ENCODE results near the gene CACNG6.
"Not testable (repeated sequence)": the region's sequence is repeated elsewhere in the genome, so short reads cannot be mapped to it uniquely, and the experiment has no call there.

Gene CACNG6, protein sequence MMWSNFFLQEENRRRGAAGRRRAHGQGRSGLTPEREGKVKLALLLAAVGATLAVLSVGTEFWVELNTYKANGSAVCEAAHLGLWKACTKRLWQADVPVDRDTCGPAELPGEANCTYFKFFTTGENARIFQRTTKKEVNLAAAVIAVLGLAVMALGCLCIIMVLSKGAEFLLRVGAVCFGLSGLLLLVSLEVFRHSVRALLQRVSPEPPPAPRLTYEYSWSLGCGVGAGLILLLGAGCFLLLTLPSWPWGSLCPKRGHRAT

DNA sequence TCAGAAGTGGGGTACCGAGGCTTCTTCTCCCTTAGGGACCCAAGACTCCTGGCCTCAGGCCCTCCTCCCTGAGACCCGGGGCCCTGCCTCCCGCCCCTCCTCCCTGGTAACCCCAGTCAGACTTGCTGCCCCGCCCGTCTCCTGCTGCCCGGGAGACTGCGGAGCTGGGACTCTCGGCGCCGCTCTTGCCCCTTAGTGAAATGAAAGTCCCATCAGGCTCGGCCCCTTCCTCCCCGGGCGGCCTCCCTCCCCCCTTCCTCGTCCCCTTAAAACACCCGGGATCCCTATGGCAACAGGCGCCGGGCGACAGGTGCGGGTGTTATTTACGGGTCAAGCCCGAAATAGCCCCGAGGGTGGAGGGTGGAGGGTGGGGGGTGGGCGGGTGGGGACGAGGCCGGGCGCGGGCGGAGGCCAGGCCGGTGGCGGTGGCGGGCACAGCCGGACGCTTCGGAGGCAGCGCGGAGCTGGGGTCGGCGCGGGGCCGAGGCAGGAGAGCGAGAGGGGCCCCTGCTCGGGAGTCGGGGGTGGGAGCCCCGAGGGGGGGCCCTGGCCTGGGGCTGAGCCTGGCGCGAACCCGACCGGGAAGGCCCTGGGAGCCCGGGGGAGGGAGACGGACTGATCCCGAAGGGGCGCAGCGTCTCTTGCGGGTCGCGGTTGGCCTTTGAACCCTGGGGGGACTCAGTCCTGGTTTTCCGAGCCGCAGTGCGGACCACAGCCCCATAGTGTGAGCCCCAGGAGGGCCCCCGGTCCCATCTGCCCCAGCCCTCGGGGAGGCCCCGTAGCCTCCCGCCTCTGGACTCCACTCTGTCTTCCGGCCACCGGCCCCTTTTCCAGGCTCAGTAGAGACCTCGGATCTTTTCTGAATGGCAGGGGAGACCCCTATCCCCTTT is at the start of gene CACNG6:
CACNG6 (plus strand) TSS at position 414 of the 890 bp plus-strand sequence. CDS start 1,241 bp downstream, outside the sequence.
- no peak for DNase-seq (ENCODE audit: low spot score)

DNA sequence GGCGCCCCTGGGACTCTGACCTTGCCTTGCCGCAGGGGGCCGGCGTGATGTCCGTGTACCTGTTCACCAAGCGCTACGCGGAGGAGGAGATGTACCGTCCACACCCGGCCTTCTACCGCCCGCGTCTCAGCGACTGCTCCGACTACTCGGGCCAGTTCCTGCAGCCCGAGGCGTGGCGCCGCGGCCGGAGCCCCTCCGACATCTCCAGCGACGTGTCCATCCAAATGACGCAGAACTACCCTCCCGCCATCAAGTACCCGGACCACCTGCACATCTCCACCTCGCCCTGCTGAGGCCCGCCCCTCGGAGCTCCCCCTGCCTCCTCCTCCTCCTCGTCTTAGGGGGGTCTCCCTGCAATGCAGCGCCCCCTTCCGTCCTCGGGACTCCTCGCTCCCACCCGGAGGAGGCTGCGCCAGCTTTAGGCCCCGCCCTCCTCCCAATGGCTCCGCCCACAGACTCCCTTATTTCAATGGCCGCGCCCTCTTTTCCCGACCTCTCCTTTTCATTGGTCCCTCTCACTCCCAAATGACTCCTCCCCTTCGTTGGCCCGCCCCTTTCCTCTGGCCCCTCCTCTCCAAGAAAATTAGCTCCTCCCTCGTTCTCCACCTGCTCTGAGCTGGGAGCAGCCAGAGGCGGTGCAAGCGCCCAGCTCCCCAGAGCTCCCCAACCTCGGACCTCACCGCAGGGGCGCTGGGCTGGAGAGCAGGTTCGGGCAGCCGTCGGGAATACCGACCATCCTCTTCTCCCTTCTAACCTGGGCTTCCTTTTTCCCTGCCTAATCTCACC is 49.2 kb upstream of the CACNG6 start:
- DNase-seq (ENCODE audit: low spot score): no peak

DNA sequence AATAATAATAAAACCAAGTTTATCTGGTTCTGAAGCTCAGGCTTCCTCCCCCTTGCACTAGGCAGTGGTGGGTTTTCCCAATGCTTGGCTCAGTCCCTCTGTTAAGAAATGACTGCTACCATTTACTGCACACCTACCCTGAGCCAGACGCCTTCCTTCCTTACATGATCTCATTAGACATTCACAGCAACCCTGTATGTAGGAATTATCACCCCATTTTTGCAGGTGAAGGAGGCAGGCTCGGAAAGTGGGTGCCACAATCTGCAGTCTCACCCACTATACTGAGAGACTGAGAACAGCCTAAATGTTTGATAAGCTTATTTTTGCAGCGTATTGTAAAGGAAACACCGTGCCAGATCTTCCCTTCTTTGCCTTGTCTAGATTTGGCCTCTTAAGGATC is 47.0 kb upstream of the CACNG6 start:
- peak; percentile 54 for DNase-seq (ENCODE audit: low spot score)

DNA sequence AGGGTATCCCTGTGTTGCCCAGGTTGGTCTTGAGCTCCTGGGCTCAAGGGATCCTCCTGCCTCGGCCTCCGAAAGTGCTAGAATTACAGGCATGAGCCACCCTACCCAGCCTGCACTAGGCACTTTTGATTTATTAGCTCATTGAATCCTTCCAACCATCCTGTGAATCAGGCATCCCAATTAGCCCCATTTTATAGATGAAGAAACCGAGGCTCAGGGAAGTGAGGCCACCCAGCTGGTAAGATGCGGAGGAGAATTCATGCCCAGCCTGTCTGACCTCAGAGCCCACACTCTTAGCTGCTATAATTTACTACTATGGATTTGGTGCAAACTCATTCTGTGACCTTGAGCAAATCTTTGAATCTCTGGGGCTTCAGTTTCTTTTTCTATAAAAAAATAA is 46.5 kb upstream of the CACNG6 start:
- no peak for DNase-seq (ENCODE audit: low spot score)

DNA sequence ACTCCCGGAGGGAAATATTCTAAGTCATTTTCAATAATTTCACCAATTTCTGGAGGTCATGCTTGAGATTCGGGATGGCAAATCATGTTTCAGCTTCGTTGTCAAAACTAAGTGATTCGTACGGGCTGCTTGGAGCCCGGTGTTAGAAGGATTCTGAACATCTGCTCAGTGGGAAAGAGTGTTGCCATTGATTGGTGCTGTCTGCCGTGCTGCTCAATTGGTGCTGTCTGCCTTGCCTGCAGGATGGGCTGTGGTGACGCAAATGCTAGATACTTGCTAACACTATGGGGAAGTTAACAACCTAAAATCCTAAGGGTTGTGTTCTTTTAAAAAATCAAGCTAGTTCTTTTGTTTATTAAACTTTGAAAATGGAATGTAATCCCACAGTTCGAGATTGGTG is 46.0 kb upstream of the CACNG6 start:
- DNase-seq (ENCODE audit: low spot score): peak; percentile 34

DNA sequence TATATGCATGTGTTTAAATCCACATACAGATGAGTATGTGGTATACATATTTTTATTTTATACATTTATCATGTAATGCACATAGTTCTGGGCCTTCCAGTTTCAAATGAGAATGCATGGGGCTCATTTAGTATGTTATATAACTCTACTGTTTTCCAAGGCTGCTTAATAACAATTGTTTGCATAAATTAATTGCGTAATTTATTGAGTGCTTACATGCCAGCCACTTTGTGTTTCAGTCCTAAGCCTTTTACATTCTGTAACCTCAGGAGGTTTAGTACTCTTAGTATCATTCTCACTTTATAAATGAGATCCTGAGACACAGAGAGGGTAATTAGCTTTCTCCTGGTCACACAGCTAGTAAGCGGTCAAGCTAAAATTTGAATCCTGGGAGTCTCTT is 45.4 kb upstream of the CACNG6 start:
- DNase-seq (ENCODE audit: low spot score): no peak

DNA sequence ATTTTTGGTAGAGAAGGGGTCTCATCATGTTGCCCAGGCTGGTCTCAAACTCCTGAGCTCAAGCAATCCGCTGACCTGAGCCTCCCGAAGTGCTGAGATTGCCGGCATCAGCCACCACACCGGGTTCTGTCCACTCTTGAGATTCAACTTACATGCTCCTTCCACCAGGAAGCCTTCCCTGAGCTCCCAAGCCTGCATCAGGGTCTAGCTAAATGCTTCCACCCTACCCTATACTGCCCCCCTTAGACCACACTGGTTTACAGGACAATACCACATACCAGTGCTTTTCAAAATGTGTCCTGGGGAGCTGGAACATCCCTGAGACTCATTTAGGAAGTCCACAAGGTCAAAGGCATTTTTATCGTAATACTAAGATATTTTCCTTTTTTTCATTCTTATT is 43.8 kb upstream of the CACNG6 start:
- no peak for DNase-seq (ENCODE audit: low spot score)

DNA sequence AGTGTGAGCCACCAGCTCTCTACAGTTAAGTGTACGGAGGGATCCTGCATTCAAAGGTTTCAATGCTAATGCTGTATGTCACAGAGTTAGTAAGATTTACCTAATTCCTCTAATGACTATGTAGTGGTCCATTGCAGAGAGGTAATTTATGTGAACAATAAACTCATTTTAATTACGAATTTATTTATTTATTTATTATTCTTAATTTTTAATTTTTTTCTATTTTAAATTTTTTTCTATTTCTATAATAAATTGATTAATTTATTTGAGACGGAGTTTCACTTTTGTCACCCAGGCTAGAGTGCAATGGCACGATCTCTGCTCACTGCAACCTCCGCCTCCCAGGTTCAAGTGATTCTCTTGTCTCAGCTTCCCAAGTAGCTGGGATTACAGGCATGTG is 42.8 kb upstream of the CACNG6 start:
- DNase-seq (ENCODE audit: low spot score): not testable (repeated sequence)

DNA sequence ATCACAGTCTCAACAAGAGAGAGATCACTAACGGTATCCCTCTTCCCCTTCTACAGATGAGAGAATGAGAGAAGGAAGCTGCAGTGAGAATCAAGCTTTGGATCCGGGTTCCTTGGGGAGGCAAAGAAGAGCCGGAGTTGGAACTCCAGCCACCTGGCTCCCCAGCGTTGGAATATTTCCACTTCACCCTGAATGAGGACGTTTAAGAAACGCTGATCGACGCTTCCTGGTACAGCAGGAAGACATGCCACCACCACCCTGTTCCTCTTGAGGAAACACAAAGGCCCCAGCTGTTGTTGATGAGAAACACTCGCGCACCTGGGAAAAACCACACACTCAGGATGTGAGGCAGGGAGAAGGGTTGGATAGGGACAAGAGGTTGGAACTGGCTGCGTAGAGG is 40.0 kb upstream of the CACNG6 start:
- DNase-seq (ENCODE audit: low spot score): no peak

DNA sequence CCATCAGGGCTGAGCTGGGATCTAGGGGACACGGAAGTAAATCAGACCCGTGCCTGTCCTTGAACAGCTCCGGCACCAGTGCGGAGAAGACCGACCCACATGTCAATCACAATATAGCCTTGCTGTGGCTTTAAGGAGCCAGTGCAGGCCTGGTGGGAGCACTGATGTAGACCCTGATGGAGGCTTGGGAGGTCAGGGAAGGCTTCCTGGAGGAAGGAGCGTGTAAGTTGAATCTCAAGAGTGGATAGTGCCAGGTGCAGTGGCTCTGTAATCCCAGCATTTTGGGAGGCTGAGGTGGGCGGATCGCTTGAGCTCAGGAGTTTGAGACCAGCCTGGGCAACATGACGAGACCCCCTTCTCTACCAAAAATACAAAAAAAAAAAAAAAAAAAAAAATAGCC is 39.5 kb upstream of the CACNG6 start:
- DNase-seq (ENCODE audit: low spot score): no peak

DNA sequence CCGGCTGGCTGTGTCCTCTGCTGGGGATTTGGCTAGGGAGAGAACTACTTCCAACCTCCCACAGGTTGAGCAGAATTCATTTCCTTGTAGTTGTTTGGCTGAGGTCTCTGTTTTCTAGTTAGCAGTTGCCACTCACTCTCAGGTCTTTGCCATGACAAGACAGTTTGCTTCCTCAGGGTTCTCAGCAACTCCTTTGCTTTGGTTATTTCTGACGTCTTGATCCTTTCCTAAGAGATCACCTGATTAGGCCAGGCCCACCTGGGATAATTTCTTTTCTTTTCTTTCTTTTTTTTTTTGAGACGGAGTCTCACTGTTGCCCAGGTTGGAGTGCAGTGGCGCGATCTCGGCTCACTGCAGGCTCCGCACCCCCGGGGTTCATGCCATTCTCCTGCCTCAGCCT is 38.1 kb upstream of the CACNG6 start:
- DNase-seq (ENCODE audit: low spot score): no peak

DNA sequence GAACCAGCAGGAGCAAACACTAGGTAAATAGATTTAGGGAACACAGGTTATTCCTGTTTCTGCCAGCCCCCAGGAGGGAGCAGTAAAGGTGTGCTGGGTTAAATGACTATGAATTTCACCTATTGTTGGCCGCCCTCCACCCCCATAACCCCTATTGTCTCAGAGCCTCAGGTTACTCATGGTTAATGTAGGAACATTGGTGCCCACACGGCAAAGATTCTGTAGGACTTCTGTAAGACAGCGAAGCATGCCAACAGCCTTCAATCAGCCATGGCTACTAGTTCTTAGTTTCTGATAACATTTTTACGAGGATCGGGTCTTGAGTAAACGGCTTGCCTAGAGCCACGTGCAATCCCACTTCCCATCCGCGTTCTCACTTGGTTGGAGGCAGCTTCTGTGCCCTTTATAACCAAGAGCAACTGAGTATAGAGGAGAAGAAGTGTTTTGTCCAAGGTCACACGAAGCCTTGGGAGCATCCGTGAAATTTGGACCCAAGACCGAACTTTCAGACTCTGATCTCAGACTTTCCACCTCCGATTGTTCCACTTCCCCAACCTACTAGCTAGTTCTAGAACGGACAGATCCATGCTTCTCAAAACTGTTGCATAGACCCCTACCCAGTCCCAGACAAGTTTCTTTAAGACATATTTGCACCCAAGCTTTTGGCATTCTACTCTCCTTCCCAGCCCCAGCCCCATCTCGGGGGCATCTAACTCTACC is 33.8 kb upstream of the CACNG6 start:
- no peak for DNase-seq (ENCODE audit: low spot score)

DNA sequence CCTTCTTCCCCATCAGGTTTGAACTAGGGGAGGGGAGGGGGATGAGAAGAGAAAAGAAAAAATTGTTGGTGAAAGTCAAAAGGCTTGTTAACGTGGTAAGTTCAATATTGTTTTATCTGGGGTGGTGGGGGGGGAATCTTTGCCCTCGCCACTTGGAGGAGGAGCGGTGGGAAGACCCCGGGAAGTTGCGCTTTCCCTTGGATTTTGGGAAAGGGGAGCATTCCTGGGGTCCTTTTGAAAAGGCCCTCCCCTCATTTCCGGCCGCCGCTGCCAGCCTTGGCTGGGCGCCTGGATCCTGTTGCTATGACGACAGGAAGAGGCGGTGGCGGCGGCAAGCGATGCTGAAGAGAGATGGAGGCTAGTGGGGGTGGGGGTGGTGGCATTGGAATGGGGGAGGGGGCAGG is 33.3 kb upstream of the CACNG6 start:
- DNase-seq (ENCODE audit: low spot score): no peak

DNA sequence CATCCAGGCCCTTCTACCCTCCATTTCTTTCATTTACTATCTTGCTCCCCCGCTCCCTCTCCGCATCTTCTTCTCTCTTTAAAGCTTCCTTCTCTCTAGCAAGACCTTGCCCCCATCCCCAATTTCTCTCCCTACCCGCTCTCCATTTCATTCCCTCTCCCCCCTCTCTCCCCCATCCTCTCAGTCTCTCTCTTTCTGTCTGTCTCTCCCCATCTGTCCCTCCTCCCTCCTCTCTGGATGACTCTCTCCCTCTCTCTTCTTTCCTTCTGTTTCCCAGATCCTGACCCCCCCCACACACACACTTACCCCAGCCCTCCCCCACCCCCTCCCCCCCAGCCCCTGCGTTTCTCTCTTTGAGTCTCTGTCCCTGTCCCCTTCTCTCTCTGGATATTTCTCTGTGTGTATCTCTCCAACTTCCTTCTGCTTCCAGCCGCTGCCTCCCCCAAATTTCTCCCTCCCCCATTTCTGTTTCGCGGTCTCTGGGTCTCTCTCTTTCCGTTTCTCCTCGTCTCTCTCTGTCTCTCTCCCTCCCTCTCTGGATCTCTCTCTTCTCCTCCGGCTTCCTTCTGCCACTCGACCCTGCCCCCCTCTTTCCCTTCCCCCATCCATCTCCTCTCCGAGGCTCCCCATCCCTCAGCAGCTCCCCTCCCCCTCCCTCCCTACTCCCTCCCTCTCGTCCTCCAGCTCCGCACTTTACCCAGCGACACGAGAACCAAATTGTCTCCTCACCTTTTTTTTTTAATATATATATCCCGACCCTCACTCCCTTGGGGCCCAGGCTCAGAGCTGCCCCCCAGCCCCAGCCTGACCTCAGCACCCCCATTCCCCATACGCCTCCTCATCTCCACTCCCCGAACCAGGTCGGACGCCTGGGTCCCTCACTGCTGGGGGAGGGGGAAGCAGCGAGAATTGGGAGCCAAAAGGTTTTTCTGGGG is 32.3 kb upstream of the CACNG6 start:
- DNase-seq (ENCODE audit: low spot score): no peak

DNA sequence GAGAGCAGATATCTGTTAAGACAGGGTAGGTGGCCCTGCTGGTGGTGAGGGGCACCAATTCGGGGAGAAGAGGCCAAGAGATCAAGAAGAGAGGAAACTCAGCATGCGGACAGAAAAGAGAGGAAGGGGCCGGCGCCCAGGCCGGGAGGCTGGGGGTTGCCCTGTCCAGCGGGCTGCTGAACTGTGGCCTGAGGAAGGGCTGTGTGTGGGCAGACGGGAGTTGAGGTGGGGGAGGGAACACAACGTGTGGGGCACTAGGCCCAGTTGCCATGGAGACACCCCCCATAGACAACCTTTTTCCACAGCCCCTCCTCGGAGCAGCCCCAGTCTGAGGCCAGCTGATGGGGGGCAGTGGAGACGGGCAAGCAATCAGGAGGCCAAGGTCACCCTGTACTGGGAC is 31.2 kb upstream of the CACNG6 start:
- no peak for DNase-seq (ENCODE audit: low spot score)

DNA sequence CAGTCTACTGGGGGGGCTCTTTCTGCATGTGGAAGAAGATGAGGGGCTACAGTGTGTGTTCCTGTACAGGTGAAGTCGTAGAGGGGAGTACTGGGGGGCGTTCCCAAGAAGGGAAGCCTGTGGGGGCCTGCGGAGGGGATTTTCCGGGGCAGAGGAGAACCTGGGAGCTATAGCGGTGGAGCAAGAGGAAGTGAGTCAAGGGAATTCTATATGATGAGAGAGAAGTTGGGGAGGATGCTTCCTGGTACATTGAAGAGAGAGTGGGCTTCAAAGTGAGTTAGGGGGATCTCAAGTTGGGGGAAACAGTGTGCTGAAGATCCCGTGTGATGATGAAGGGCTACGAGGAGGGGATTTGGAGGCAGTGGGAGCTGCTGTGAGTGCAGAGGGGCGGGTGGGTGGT is 30.6 kb upstream of the CACNG6 start:
- DNase-seq (ENCODE audit: low spot score): no peak

DNA sequence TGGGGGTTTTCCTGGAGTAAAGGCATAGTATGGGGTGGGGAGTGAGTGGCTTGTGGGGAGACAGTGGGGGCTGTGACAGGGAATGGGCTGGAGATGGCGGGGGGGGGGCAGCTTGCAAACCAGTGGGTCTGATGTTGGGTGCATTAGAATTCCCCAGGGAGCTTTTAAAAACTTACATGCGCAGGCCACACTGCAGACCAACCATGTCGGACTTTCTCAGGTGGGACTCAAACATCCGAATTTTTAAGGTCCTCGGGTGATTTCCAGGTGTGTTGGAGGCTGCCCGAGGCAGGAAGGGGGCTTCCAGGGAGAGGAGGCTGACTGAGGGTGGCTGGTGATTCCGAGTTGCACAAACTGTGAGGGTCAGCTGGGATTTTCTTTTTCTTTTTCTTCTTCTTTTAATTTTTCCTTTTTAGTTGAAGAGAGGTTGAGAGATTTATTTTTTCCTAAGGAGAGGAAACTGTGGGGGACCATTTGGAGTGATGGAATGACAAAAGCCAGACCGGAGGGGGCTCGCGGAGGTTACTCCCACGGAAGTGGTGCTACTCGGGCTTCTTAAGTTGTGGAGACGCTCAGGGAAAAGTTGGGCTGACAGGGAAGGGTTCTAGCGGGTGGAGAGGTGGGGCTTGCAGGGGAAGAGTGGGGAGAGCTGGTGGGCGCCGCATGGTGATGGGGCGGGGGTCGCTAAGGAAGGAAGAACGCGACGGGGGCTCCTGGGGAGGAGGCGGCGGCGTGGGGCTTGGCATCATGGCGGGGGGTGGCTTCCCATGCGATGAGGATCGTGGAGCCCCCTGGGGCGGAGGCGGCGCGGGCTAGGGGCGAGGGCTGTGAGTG is 29.7 kb upstream of the CACNG6 start:
- no peak for DNase-seq (ENCODE audit: low spot score)

DNA sequence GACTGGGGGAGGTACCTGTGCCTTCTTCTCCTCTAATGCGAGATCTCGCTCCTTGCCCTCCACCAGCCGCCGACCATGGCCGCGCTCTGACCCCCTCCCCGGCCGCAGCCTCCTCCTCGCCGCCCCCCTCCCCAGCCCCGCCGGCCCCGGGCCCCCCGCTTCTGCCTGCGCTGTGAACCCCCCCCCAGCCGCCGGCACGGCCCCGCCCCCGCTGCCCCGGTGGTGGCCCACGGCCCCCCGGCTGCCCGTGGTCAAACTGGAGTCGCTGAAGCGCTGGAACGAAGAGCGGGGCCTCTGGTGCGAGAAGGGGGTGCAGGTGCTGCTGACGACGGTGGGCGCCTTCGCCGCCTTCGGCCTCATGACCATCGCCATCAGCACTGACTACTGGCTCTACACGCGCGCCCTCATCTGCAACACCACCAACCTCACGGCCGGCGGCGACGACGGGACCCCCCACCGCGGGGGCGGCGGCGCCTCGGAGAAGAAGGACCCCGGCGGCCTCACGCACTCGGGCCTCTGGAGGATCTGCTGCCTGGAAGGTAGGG is 28.5 kb upstream of the CACNG6 start, which contains the start of gene CACNG8:
CACNG8 (plus strand) TSS at position 51 of the 545 bp plus-strand sequence.
- no peak for DNase-seq (ENCODE audit: low spot score)

DNA sequence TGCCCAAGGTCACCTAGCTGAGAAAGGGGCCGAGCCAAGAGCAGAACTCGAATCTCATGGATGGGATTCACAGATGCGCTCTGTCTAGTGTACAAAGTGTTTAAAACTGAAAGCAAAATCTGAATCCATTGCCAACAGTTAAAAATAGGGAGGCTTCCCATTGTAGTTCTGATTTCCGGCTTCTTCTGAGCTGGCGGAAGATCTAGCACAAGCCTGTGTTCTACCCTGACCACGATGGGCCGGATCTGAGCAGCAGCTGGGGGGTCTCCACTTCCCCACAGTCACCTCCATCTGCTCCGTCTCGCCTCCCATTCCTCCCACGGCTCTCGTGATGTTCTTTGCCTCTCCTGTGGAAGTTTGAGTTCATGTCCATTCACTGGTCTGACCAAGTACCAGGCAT is 26.3 kb upstream of the CACNG6 start:
- DNase-seq (ENCODE audit: low spot score): no peak

DNA sequence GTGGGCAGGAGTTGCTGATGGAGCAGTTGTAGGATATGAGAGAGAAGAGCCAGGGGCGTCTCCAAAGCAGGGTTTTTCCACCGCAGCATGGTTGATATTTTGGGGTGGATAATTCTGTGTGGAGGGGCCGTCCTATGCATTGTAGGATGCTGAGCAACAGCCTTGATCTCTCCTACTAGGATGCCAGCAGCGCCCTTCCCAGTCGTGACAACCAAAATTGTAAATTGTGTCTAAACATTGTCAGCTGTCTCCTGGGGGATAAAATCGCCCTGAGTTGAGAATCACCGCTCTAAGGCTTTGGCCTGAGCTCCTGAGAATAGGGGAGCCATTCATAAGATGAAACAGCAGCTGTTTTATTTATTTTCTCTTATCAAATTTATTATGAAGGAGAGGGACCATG is 24.5 kb upstream of the CACNG6 start:
- no peak for DNase-seq (ENCODE audit: low spot score)

Measured in putamen (tissue), 1 donor.